GM18909 (cell line): ENCODE results near the gene NR4A1.

Experiments used
- ATAC-seq: cut with Tn5 transposase; IDR thresholded peaks from one replicate; pipeline ENCODE4 v1.9.1; 2021; ENCODE audit warnings: mild to moderate bottlenecking; ENCODE audit not compliant: unreplicated experiment, poor library complexity

The NR4A1 gene

GRCh38 chr12:52050758-52051541, at the start of gene NR4A1:
Gene NR4A1 (plus strand): TSS chr12:52051442. CDS start chr12:52054329, 2,887 bp downstream.
- peak; percentile 74 for ATAC-seq

GRCh38 chr12:52003016-52003550, 48.2 kb upstream of the NR4A1 start:
- ATAC-seq = no peak

- ATAC-seq = no peak
Observed at GRCh38 chr12:52003591-52003990, 47.7 kb upstream of the NR4A1 start.

- no peak for ATAC-seq
Observed at GRCh38 chr12:52004042-52004648, 47.1 kb upstream of the NR4A1 start.

- ATAC-seq = no peak
Observed at GRCh38 chr12:52005218-52005902, 45.9 kb upstream of the NR4A1 start.

GRCh38 chr12:52005903-52006703, 45.1 kb upstream of the NR4A1 start:
- peak; percentile 68 for ATAC-seq

GRCh38 chr12:52006726-52007157, 44.5 kb upstream of the NR4A1 start, which contains the start of gene TAMALIN:
Gene TAMALIN (plus strand): TSS chr12:52006946. CDS start chr12:52007020, 74 bp downstream.
- ATAC-seq = no peak

GRCh38 chr12:52007158-52007921, 43.9 kb upstream of the NR4A1 start:
- no peak for ATAC-seq

- no peak for ATAC-seq
Observed at GRCh38 chr12:52007982-52008510, 43.2 kb upstream of the NR4A1 start.

GRCh38 chr12:52009081-52009751, 42.0 kb upstream of the NR4A1 start:
- ATAC-seq = no peak

- no peak for ATAC-seq
Observed at GRCh38 chr12:52010152-52010622, 41.1 kb upstream of the NR4A1 start.

GRCh38 chr12:52010692-52011601, 40.3 kb upstream of the NR4A1 start:
- no peak for ATAC-seq

GRCh38 chr12:52011602-52012214, 39.5 kb upstream of the NR4A1 start:
- no peak for ATAC-seq

- ATAC-seq = no peak
Observed at GRCh38 chr12:52013626-52014310, 37.5 kb upstream of the NR4A1 start.

GRCh38 chr12:52014567-52015530, 36.4 kb upstream of the NR4A1 start:
- ATAC-seq = no peak
